PC-3 (cell line): Measurements from ENCODE around the gene DHODH. TPM values are rescaled to one million over a fixed set of nuclear protein-coding genes. Genes with fewer than 3 reads are reported as not detected.
"Not testable (repeated sequence)": the region's sequence is repeated elsewhere in the genome, so short reads cannot be mapped to it uniquely, and the experiment has no call there.

ENCODE experiments used
- ATAC-seq: fragments of 200-7000 bp; cut with Tn5 transposase; 2 replicates; pipeline ENCODE4 v1.9.1; 2020; ENCODE audit warnings: mild to moderate bottlenecking, moderate library complexity
- BruUV-seq: library from RNA; stranded (reverse); fragments of 400-500 nt; replicated peaks from 2 replicates; lab custom pipeline; 2021; lab: Mats Ljungman, UMichigan
- CTCF ChIA-PET: fragments of 300-600 bp; sonication (Branson Sonifier 250); formaldehyde crosslinking; loops from one replicate; lab custom pipeline; 2022; ENCODE audit warnings: antibody characterized with exemption; lab: Charles Lee
- POLR2A ChIA-PET: fragments of 300-600 bp; sonication (Branson Sonifier 250); formaldehyde crosslinking; loops from one replicate; lab custom pipeline; 2022; ENCODE audit warnings: antibody characterized with exemption; ENCODE audit not compliant: unreplicated experiment; lab: Charles Lee
- DNase-seq: peaks from one replicate; pipeline ENCODE4 v3.0.0-alpha.2; 2015
- H2AFZ ChIP-seq: fragments of 300-600 bp; sonication (generic); 2 replicates; pipeline ENCODE4 v1.6.0; 2016; ENCODE audit warnings: antibody characterized with exemption, low read length
- H3F3A ChIP-seq: fragments of 300-600 bp; sonication (generic); one replicate; pipeline ENCODE4 v1.6.0; 2017; ENCODE audit warnings: antibody characterized with exemption, low read length, control low read depth, mild to moderate bottlenecking; ENCODE audit not compliant: unreplicated experiment
- H3K27ac ChIP-seq: fragments of 300-600 bp; sonication (generic); 2 replicates; pipeline ENCODE4 v1.5.1; 2016; ENCODE audit warnings: mild to moderate bottlenecking, low read length
- H3K27me3 ChIP-seq: fragments of 300-600 bp; sonication (generic); 2 replicates; pipeline ENCODE4 v1.6.1; 2016; ENCODE audit warnings: low read length, mixed read lengths
- H3K36me3 ChIP-seq: fragments of 300-600 bp; sonication (generic); 2 replicates; pipeline ENCODE4 v1.6.1; 2016; ENCODE audit warnings: low read depth, mixed run types, low read length, mixed read lengths
- H3K4me1 ChIP-seq: fragments of 300-600 bp; sonication (generic); 2 replicates; pipeline ENCODE4 v1.5.1; 2016; ENCODE audit warnings: low read length; ENCODE audit not compliant: insufficient read depth
- H3K4me2 ChIP-seq: fragments of 300-600 bp; sonication (generic); 2 replicates; pipeline ENCODE4 v1.6.0; 2016; ENCODE audit warnings: low read length
- H3K4me3 ChIP-seq: fragments of 300-600 bp; sonication (generic); 2 replicates; pipeline ENCODE4 v1.5.1; 2016; ENCODE audit warnings: mild to moderate bottlenecking, low read length, mixed read lengths
- H3K79me2 ChIP-seq: fragments of 300-600 bp; sonication (generic); 2 replicates; pipeline ENCODE4 v1.6.1; 2017; ENCODE audit warnings: low read length, mixed read lengths
- H3K9ac ChIP-seq: fragments of 300-600 bp; sonication (generic); 2 replicates; pipeline ENCODE4 v1.6.0; 2016; ENCODE audit warnings: mild to moderate bottlenecking, low read length
- H3K9me2 ChIP-seq: fragments of 300-600 bp; sonication (generic); replicated peaks from 2 replicates; pipeline ENCODE4 v1.6.1; 2016; ENCODE audit warnings: mixed run types, low read length, mixed read lengths
- H3K9me3 ChIP-seq: fragments of 300-600 bp; sonication (generic); 2 replicates; pipeline ENCODE4 v1.6.1; 2016; ENCODE audit warnings: low read length, mixed read lengths
- H4K20me1 ChIP-seq: fragments of 300-600 bp; sonication (generic); 2 replicates; pipeline ENCODE4 v1.6.1; 2016; ENCODE audit warnings: low read length, mixed read lengths
- EZH2 ChIP-seq: fragments of 300-600 bp; sonication (generic); IDR thresholded peaks from one replicate; pipeline ENCODE4 v1.6.1; 2017; ENCODE audit warnings: antibody characterized with exemption, mild to moderate bottlenecking, low read length; ENCODE audit not compliant: unreplicated experiment
- EZH2phosphoT487 ChIP-seq: fragments of 300-600 bp; sonication (generic); IDR thresholded peaks from 2 replicates; pipeline ENCODE4 v1.6.1; 2018; ENCODE audit warnings: mild to moderate bottlenecking, antibody characterized with exemption, low read length, borderline replicate concordance
- intact Hi-C: fragments of 100-400 bp; cut with micrococcal nuclease; formaldehyde crosslinking; loops from 2 replicates; pipeline ENCODE4 v1.9.0; 2023
- total RNA-seq: library from RNA; depleted of rRNA; stranded (reverse); fragments of >200 nt; gene quantifications from 2 replicates; pipeline ENCODE4 v1.2.3, GENCODE V29; 2014
- TF ChIP-seq, protein P1 (sequence below): fragments of 300-600 bp; sonication (generic); conservative IDR thresholded peaks from 2 replicates; pipeline ENCODE4 v1.5.1; 2017; ENCODE audit warnings: antibody characterized with exemption, low read depth, mild to moderate bottlenecking, low read length

The DHODH gene
- total RNA-seq, 1 experiment from 2014 or later = 11.1 TPM

DNA sequence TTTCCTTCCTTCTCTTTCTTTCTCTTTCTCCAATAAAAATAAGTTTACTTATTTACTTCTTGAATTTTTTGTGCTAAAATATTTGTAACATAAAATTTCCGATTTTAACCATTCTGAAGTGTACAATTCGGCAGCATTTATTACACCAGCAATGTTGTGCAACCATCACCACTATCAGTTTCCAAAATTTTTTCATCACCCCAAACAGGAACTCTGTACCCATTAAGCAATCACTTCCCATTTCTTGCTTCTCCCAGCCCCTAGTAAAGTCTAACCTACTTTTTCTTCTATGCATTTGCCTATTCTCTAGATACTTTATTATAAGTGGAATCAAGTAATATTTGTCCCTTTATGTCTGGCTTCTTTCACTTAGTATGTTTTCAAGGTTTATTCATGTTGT is 43.3 kb downstream of the DHODH start:
- no peaks in the 10 kb centered on the region for H4K20me1 ChIP-seq
- H2AFZ ChIP-seq = no peak overlapping the region
- no peaks in the 10 kb centered on the region for H3K9me3 ChIP-seq
- no peaks in the 10 kb centered on the region for H3K79me2 ChIP-seq
- no peaks in the 10 kb centered on the region for H3K4me1 ChIP-seq
- H3K27me3 ChIP-seq = peaks cover 14% of the 10 kb centered on the region; the same call in 1 of the 2 replicates
- intact Hi-C loops = no loop called here
- ATAC-seq (no peak), DNase-seq (no peak)
- no peak overlapping the region for H3K4me2 ChIP-seq
- ChIA-PET POLR2A (no interaction called here), CTCF (no interaction called here)
- H3K9me2 ChIP-seq = no peaks in the 10 kb centered on the region
- TF ChIP-seq, protein P1, sequence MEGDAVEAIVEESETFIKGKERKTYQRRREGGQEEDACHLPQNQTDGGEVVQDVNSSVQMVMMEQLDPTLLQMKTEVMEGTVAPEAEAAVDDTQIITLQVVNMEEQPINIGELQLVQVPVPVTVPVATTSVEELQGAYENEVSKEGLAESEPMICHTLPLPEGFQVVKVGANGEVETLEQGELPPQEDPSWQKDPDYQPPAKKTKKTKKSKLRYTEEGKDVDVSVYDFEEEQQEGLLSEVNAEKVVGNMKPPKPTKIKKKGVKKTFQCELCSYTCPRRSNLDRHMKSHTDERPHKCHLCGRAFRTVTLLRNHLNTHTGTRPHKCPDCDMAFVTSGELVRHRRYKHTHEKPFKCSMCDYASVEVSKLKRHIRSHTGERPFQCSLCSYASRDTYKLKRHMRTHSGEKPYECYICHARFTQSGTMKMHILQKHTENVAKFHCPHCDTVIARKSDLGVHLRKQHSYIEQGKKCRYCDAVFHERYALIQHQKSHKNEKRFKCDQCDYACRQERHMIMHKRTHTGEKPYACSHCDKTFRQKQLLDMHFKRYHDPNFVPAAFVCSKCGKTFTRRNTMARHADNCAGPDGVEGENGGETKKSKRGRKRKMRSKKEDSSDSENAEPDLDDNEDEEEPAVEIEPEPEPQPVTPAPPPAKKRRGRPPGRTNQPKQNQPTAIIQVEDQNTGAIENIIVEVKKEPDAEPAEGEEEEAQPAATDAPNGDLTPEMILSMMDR = no peak
- TF ChIP-seq EZH2phosphoT487 = no peak
- no peak for TF ChIP-seq EZH2
- BruUV-seq = no TSS peak
- no peak overlapping the region for H3K27ac ChIP-seq
- H3K36me3 ChIP-seq = no peaks in the 10 kb centered on the region
- H3K4me3 ChIP-seq = no peak overlapping the region
- H3F3A ChIP-seq = no peaks in the 10 kb centered on the region
- H3K9ac ChIP-seq = no peak overlapping the region

DNA sequence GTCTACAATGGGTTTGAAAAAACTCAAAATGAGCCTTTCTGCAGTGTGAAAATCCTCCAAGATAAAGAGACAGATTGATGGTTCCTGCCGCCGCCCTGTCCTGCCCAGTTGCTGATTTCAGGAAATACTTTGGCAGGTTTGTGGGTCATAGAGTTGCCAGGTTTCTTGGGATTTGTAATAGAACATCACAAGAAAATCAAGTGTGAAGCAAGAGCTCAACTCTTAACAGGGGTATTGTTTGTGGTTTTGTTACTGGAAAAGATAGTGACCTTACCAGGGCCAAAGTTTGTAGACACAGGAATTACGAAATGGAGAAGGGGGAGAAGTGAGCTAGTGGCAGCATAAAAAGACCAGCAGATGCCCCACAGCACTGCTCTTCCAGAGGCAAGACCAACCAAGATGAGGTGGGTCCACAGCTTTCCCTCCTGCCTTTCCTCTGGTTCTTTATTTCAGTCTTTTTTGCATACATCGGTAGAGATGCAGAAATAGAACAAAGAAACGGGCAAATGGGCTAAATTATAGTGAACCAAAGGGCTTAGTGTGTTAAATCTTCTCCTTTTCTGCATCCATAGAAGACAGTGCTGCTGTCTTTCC is 45.8 kb downstream of the DHODH start, which contains the start of gene HP:
Gene HP, plus strand, starts transcription at position 252 of the 594 bp plus-strand sequence. Its CDS starts 148 bp downstream, at position 400.
- H2AFZ ChIP-seq, H3K9me2 ChIP-seq, H3K36me3 ChIP-seq, BruUV-seq, H3K4me3 ChIP-seq, POLR2A ChIA-PET, H3K9me3 ChIP-seq, intact Hi-C loops, H3K9ac ChIP-seq, H3K4me2 ChIP-seq, H3K4me1 ChIP-seq, H3K27ac ChIP-seq, ATAC-seq, DNase-seq, H3K79me2 ChIP-seq, H3F3A ChIP-seq, H4K20me1 ChIP-seq, CTCF ChIA-PET: not testable (repeated sequence)
- H3K27me3 ChIP-seq = peaks cover 14% of the 10 kb centered on the region; the same call in 1 of the 2 replicates

DNA sequence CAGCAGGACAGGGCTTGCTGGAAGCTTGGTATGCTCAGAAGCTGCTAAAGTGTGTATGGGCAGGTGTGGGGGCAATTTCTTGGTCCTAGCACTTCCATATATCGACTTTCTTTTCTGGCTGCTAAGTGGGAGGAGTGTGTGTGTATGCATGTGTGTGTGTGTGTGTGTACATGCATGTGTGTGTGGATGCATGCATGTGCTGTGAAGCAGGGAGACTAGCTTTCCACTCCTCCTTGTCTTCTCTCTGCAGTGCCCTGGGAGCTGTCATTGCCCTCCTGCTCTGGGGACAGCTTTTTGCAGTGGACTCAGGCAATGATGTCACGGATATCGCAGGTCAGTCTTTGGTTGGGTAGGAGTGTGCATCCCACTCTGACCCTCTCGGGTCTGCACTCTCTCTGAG is 47.4 kb downstream of the DHODH start:
- no TSS peak for BruUV-seq
- CTCF ChIA-PET = no interaction called here

DNA sequence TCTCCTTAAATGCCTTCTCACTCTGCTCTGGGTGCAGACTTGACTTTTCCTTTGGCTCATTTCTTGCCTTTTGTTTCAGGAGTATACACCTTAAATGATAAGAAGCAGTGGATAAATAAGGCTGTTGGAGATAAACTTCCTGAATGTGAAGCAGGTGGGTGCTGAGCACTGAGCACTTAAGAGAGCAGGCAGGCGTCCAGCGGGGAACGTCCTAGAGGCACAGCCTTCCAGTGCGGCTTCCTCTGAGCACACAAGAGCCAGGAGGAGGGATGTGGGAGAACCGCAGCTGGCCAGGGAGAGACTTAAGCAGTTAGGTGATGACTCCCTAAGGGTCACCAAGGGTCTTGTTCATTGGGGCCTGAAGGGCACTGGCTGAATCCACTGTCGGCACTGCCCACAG is 48.8 kb downstream of the DHODH start:
- BruUV-seq, intact Hi-C loops, H3K36me3 ChIP-seq, H3F3A ChIP-seq, POLR2A ChIA-PET, H3K27ac ChIP-seq, H3K4me2 ChIP-seq, H3K9ac ChIP-seq, ATAC-seq, DNase-seq, H3K4me1 ChIP-seq, CTCF ChIA-PET, H4K20me1 ChIP-seq, H3K4me3 ChIP-seq, H2AFZ ChIP-seq, H3K9me3 ChIP-seq, H3K9me2 ChIP-seq, H3K79me2 ChIP-seq: not testable (repeated sequence)
- H3K27me3 ChIP-seq = peaks cover 19% of the 10 kb centered on the region

More for the DNA sequence above, 47.4 kb downstream of the DHODH start:
- Histone ChIP-seq H3K4me1 (no peaks in the 10 kb centered on the region), H3K36me3 (no peaks in the 10 kb centered on the region), H3K4me3 (no peak overlapping the region), H3K9me2 (no peaks in the 10 kb centered on the region), H4K20me1 (no peaks in the 10 kb centered on the region), H3K27me3 (peaks cover 14% of the 10 kb centered on the region), H3K27ac (no peak overlapping the region), H3K4me2 (no peak overlapping the region), H3F3A (no peaks in the 10 kb centered on the region), H3K9me3 (no peaks in the 10 kb centered on the region), H3K79me2 (no peaks in the 10 kb centered on the region), H2AFZ (no peak overlapping the region), H3K9ac (no peak overlapping the region)
- intact Hi-C loops = no loop called here
- DNase-seq (no peak), ATAC-seq (no peak)
- TF ChIP-seq EZH2phosphoT487 = no peak
- TF ChIP-seq, protein P1 = no peak
- no peak for TF ChIP-seq EZH2
- POLR2A ChIA-PET = no interaction called here

DNA sequence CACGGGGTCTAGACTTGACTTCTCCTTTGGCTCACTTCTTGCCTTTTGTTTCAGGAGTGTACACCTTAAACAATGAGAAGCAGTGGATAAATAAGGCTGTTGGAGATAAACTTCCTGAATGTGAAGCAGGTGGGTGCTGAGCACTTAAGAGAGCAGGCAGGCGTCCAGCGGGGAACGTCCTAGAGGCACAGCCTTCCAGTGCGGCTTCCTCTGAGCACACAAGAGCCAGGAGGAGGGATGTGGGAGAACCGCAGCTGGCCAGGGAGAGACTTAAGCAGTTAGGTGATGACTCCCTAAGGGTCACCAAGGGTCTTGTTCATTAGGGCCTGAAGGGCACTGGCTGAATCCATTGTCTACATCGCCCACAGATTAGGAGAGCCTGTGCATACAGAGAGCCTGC is 50.5 kb downstream of the DHODH start:
- H3F3A ChIP-seq, H3K9ac ChIP-seq, H2AFZ ChIP-seq, POLR2A ChIA-PET, H3K9me2 ChIP-seq, H3K79me2 ChIP-seq, H3K27ac ChIP-seq, BruUV-seq, ATAC-seq, H4K20me1 ChIP-seq, DNase-seq, H3K36me3 ChIP-seq, intact Hi-C loops, H3K9me3 ChIP-seq, H3K4me3 ChIP-seq, H3K4me2 ChIP-seq, H3K4me1 ChIP-seq, CTCF ChIA-PET: not testable (repeated sequence)
- peaks cover 15% of the 10 kb centered on the region for H3K27me3 ChIP-seq
